ENCODE data around the gene KCNA5.

KCNA5 gene

GRCh38 chr12:5083955-5084849 is 40.5 kb downstream of the KCNA5 start:
- Mint-ChIP-seq H3K27ac (no peak overlapping the region), H3K36me3 (ENCODE audit: low read depth) (no peaks in the 10 kb centered on the region), H3K4me3 (no peak overlapping the region), H3K27me3 (peaks cover 15% of the 10 kb centered on the region), H3K9me3 (no peaks in the 10 kb centered on the region), H3K4me1 (ENCODE audit: low read depth) (no peaks in the 10 kb centered on the region)
- intact Hi-C loops (cut with micrococcal nuclease): loop anchor here (1.0 kb wide), 2 partner anchors 62 to 229 kb away; no protein-coding TSS in a partner anchor

DNA sequence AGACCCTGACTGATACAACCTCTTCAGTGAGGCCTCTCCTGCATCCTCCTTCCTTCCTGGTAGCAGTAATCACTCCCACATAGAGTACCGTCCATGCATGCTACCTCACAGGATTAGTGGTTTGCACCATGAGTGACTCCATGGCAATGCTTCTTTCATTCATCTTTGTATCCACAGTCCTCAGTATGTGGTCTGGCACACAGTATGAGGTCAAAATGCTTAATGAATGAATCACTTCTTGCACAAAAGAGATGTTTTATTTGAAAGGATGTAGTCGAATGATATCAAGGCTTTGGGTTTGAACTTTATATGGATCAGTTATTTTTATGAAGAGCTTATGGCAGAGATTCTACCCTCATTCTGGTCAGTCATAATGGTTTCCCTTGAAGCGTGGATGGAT is 42.2 kb downstream of the KCNA5 start:
- Mint-ChIP-seq H3K27me3 (peaks cover 15% of the 10 kb centered on the region), H3K36me3 (ENCODE audit: low read depth) (no peaks in the 10 kb centered on the region), H3K9me3 (no peaks in the 10 kb centered on the region), H3K27ac (no peak overlapping the region), H3K4me3 (no peak overlapping the region), H3K4me1 (ENCODE audit: low read depth) (no peaks in the 10 kb centered on the region)
- intact Hi-C loops (cut with micrococcal nuclease): no loop called here

GRCh38 chr12:5087831-5088554 is 44.3 kb downstream of the KCNA5 start:
- no peaks in the 10 kb centered on the region for H3K4me1 Mint-ChIP-seq (ENCODE audit: low read depth)
- H3K36me3 Mint-ChIP-seq (ENCODE audit: low read depth): no peaks in the 10 kb centered on the region
- H3K4me3 Mint-ChIP-seq: no peak overlapping the region
- H3K9me3 Mint-ChIP-seq: no peaks in the 10 kb centered on the region
- H3K27me3 Mint-ChIP-seq: peaks cover 12% of the 10 kb centered on the region
- intact Hi-C loops (cut with micrococcal nuclease): no loop called here
- no peak overlapping the region for H3K27ac Mint-ChIP-seq

GRCh38 chr12:5088586-5089264 is 45.0 kb downstream of the KCNA5 start:
- intact Hi-C loops (cut with micrococcal nuclease): no loop called here
- Mint-ChIP-seq H3K27ac (no peak overlapping the region), H3K9me3 (no peaks in the 10 kb centered on the region)

GRCh38 chr12:5094551-5094950 is 50.9 kb downstream of the KCNA5 start:
- H3K36me3 Mint-ChIP-seq (ENCODE audit: low read depth): no peaks in the 10 kb centered on the region
- intact Hi-C loops (cut with micrococcal nuclease): no loop called here
- H3K27me3 Mint-ChIP-seq: peaks cover 11% of the 10 kb centered on the region
- H3K4me3 Mint-ChIP-seq: no peak overlapping the region
- no peak overlapping the region for H3K27ac Mint-ChIP-seq
- H3K4me1 Mint-ChIP-seq (ENCODE audit: low read depth): no peaks in the 10 kb centered on the region
- H3K9me3 Mint-ChIP-seq: no peaks in the 10 kb centered on the region

More at GRCh38 chr12:5088586-5089264, 45.0 kb downstream of the KCNA5 start:
- Mint-ChIP-seq H3K27me3 (peaks cover 10% of the 10 kb centered on the region), H3K36me3 (ENCODE audit: low read depth) (no peaks in the 10 kb centered on the region), H3K4me3 (no peak overlapping the region), H3K4me1 (ENCODE audit: low read depth) (no peaks in the 10 kb centered on the region)

DNA sequence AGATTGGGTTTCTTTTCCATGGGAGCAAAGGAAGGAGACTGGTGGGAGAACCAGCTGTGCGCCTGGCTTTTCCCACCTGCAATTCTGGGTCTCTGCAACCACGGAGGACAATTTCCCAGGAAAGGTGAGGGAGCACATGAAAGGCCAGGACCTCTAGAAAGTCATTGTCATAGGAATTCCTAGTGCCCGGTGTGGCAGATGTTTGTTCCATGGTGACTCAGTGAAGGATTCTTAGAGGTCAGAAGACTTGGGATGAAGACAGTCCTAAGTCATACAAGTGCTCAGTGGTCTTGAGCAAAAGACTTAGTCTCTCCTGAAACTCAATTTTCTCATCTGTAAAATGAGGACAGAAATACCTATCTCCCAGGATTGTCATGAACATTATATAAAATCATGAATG is 51.3 kb downstream of the KCNA5 start:
- intact Hi-C loops (cut with micrococcal nuclease): no loop called here
- no peak overlapping the region for H3K4me3 Mint-ChIP-seq
- no peaks in the 10 kb centered on the region for H3K36me3 Mint-ChIP-seq (ENCODE audit: low read depth)
- no peak overlapping the region for H3K27ac Mint-ChIP-seq
- peaks cover 9% of the 10 kb centered on the region for H3K27me3 Mint-ChIP-seq
- no peaks in the 10 kb centered on the region for H3K4me1 Mint-ChIP-seq (ENCODE audit: low read depth)
- no peaks in the 10 kb centered on the region for H3K9me3 Mint-ChIP-seq

Measured in dendritic cell treated with granulocyte-macrophage colony-stimulating factor and Interleukin-4, amounts not matched to agents 40 ng/mL and 50 ng/mL, for 4 days (primary cell).